Loucy (cell line): ENCODE measurements around the gene WNT2B.

ENCODE experiments used
- EZH2phosphoT487 ChIP-seq: fragments of 200-600 bp; IDR thresholded peaks from 2 replicates; pipeline ENCODE4 v1.6.1; 2018; ENCODE audit warnings: antibody characterized with exemption, mild to moderate bottlenecking, moderate library complexity, borderline replicate concordance
- TF ChIP-seq, protein P1 (sequence below): fragments of 200-600 bp; sonication (generic); conservative IDR thresholded peaks from 2 replicates; pipeline ENCODE4 v1.5.1; 2014; ENCODE audit warnings: mild to moderate bottlenecking, antibody characterized with exemption, low read length

GRCh38 chr1:112462953-112463279 is 45.8 kb upstream of the WNT2B start:
- TF ChIP-seq, protein P1, sequence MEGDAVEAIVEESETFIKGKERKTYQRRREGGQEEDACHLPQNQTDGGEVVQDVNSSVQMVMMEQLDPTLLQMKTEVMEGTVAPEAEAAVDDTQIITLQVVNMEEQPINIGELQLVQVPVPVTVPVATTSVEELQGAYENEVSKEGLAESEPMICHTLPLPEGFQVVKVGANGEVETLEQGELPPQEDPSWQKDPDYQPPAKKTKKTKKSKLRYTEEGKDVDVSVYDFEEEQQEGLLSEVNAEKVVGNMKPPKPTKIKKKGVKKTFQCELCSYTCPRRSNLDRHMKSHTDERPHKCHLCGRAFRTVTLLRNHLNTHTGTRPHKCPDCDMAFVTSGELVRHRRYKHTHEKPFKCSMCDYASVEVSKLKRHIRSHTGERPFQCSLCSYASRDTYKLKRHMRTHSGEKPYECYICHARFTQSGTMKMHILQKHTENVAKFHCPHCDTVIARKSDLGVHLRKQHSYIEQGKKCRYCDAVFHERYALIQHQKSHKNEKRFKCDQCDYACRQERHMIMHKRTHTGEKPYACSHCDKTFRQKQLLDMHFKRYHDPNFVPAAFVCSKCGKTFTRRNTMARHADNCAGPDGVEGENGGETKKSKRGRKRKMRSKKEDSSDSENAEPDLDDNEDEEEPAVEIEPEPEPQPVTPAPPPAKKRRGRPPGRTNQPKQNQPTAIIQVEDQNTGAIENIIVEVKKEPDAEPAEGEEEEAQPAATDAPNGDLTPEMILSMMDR = no peak
- TF ChIP-seq EZH2phosphoT487 = no peak
